Measurements from ENCODE around the gene EEFSEC.

DNA sequence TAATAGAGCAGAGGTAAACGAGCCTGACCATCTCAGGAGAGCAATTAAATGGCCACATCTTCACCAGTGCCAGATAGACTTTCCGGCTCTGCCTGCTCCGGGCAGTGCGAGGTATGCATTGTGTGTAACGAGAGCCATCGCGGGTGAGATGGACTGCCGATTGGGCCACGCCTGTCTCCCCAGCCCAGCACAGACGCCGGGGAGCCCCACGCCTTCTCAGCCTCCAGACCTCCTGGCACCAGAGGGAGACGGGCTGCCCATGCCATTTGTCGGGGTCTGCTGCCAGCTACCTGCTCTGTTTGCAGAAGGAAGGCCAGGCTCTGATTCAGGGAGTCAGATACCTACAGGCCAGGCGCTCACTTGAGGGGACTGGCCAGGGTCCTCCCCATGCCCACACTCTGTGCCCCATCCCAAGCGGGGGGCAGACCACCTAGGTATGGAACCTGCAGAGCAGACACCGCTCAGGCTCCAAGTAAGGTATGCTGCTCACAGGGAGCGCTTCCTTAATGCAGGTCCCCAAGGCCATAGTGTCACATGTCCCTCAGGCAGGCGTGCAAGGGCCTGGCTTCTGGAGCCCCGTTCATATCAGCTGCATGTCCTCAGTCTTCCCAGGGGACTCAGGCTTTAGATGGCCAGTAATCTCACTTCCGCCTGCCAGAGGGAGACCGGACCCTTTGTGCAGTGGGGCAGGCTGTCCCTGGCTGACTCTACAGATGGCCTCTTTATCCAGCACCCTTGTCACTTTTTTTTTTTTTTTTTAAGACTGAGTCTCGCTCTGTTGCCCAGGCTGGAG, 251.2 kb downstream of the EEFSEC start:
- no peak for TF ChIP-seq EZH2phosphoT487 (IDR thresholded peaks at IDR 0.05; ENCODE audit: borderline replicate concordance, low read length)
- TF ChIP-seq, protein P1, sequence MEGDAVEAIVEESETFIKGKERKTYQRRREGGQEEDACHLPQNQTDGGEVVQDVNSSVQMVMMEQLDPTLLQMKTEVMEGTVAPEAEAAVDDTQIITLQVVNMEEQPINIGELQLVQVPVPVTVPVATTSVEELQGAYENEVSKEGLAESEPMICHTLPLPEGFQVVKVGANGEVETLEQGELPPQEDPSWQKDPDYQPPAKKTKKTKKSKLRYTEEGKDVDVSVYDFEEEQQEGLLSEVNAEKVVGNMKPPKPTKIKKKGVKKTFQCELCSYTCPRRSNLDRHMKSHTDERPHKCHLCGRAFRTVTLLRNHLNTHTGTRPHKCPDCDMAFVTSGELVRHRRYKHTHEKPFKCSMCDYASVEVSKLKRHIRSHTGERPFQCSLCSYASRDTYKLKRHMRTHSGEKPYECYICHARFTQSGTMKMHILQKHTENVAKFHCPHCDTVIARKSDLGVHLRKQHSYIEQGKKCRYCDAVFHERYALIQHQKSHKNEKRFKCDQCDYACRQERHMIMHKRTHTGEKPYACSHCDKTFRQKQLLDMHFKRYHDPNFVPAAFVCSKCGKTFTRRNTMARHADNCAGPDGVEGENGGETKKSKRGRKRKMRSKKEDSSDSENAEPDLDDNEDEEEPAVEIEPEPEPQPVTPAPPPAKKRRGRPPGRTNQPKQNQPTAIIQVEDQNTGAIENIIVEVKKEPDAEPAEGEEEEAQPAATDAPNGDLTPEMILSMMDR (conservative IDR thresholded peaks at IDR 0.05; ENCODE audit: low read depth, low read length): no peak

All from PC-3 (cell line).